Omental fat pad (tissue), 4 donors: ENCODE measurements around the gene APOL2. TPM values are rescaled to one million over a fixed set of nuclear protein-coding genes. Genes with fewer than 3 reads are reported as not detected.
A peak's percentile ranks its signal among the peaks of the same experiment; 100 is the strongest.
"Not testable (repeated sequence)": the region's sequence is repeated elsewhere in the genome, so short reads cannot be mapped to it uniquely, and the experiment has no call there.

Experiments
- ATAC-seq: fragments of 150-250 bp; one replicate; pipeline ENCODE4 v1.9.1; 2016; ENCODE audit warnings: mild to moderate bottlenecking, moderate library complexity; ENCODE audit not compliant: low FRiP score
- DNase-seq: peaks from one replicate; pipeline ENCODE4 v3.0.0-alpha.2; 2019; ENCODE audit warnings: low spot score
- total RNA-seq, 4 donors: library from RNA; depleted of rRNA; stranded (reverse); fragments of >200 nt; gene quantifications; one replicate each; pipeline ENCODE4 v1.1.0, GENCODE V29; 2016
- TF ChIP-seq, protein P1 (sequence below), 3 donors: fragments of 450-650 bp; IDR thresholded peaks; one replicate each; pipeline ENCODE4 v1.5.1; 2016 to 2017; ENCODE audit warnings: antibody characterized with exemption in 3 of 3, mild to moderate bottlenecking in 3 of 3, moderate library complexity in 2 of 3

The APOL2 gene
- total RNA-seq, 4 donors from 2014 or later, result 63.2 to 122 (median 93.0) TPM

GRCh38 chr22:36211237-36211861, 28.0 kb downstream of the APOL2 start:
- DNase-seq (no peak), ATAC-seq (no peak)
- TF ChIP-seq, protein P1, sequence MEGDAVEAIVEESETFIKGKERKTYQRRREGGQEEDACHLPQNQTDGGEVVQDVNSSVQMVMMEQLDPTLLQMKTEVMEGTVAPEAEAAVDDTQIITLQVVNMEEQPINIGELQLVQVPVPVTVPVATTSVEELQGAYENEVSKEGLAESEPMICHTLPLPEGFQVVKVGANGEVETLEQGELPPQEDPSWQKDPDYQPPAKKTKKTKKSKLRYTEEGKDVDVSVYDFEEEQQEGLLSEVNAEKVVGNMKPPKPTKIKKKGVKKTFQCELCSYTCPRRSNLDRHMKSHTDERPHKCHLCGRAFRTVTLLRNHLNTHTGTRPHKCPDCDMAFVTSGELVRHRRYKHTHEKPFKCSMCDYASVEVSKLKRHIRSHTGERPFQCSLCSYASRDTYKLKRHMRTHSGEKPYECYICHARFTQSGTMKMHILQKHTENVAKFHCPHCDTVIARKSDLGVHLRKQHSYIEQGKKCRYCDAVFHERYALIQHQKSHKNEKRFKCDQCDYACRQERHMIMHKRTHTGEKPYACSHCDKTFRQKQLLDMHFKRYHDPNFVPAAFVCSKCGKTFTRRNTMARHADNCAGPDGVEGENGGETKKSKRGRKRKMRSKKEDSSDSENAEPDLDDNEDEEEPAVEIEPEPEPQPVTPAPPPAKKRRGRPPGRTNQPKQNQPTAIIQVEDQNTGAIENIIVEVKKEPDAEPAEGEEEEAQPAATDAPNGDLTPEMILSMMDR (IDR thresholded peaks at IDR 0.05), result no peak

GRCh38 chr22:36210224-36210623, 29.1 kb downstream of the APOL2 start:
- no peak for DNase-seq
- TF ChIP-seq, protein P1 (IDR thresholded peaks at IDR 0.05), result no peak
- ATAC-seq, result no peak

DNA sequence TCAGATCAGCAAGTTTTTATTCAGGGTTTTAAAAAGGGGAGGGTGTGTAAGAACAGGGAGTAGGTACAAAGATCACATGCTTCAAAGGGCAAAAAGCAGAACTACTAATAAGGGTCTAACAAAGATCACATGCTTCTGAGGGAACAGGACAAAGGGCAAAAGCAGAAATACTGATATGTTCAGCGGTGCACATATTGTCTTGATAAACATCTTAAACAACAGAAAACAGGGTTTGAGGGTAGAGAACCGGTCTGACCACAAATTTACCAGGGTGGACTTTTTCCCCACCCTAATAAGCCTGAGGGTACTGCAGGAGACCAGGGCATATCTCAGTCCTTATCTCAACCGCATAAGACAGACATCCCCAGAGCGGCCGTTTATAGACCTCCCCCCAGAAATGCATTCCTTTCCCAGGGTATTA, 29.8 kb downstream of the APOL2 start:
- not testable (repeated sequence) for ATAC-seq, DNase-seq

- TF ChIP-seq, protein P1 (IDR thresholded peaks at IDR 0.05), result no peak
- ATAC-seq (no peak), DNase-seq (no peak)
Measured at GRCh38 chr22:36208914-36209313, 30.4 kb downstream of the APOL2 start.

DNA sequence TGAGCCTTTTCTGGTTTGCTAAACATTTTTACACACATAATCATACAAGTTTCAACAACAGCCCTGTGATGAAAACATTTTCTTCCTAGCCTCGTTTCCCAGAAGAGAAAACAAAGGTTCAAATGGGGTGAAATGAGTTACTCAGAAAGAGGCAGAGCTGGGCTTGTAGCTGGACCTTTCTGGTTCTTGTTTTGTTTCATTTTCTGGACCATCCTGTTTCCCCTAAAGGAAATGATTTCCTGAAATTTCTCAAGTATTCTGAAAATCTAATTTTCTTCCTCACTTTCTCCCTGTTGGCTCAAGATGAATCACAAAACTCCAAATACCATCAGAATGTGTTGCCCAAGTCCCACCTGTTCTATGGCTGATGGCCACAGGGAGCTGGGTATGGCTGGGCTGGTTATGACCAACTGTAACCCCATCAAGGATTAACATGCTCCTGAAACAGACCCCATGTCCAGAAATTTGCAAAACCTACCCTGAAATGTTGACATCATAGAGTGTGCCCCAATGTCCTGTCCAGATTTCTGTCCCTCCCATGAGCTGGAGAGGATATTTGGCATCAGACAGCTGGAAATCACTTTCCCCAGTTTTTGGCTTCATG, 31.1 kb downstream of the APOL2 start:
- TF ChIP-seq, protein P1 (IDR thresholded peaks at IDR 0.05), result no peak
- ATAC-seq (peak; percentile 67), DNase-seq (no peak)

DNA sequence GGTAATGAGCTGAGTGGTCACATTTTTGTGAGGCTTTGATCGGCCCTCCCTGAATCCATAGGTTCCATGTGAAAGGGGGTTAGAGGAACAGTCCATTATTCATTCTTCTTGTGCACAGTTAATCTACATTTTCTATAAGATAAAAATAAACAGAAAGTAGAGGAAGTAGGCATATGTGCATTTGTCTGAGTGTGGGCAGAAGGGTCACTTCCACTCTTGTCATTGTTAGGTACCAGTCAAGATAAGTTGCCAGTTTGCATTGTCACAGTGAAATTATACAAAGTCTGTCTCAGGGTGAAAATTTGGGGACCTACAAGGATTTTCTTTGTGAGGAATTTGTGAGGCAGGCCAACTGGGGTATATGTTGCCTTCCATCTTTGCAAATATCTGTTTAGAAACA, 33.1 kb downstream of the APOL2 start:
- TF ChIP-seq, protein P1 (IDR thresholded peaks at IDR 0.05), result no peak
- no peak for DNase-seq
- no peak for ATAC-seq

- not testable (repeated sequence) for DNase-seq, ATAC-seq
Measured at GRCh38 chr22:36205573-36205972, 33.8 kb downstream of the APOL2 start.

GRCh38 chr22:36204632-36205015, 34.7 kb downstream of the APOL2 start:
- TF ChIP-seq, protein P1 (IDR thresholded peaks at IDR 0.05), result no peak
- DNase-seq (no peak), ATAC-seq (no peak)
